C1 segment of cervical spinal cord (tissue), 14 donors: Measurements from ENCODE around the gene AHRR.

Source experiments
- DNase-seq, 14 donors: peaks; one replicate each; lab custom pipeline; 2025; lab: John Stamatoyannopoulos, UW

Gene AHRR

GRCh38 chr5:320524-321229, 837 bp upstream of the AHRR start:
- no peak for DNase-seq

- no peak for DNase-seq
Measured at GRCh38 chr5:321726-322251, 275 bp downstream of the AHRR start.

- no peak for DNase-seq
Measured at GRCh38 chr5:322281-322941, 897 bp downstream of the AHRR start.

- DNase-seq, result no peak
Measured at GRCh38 chr5:322942-323879, 1.7 kb downstream of the AHRR start.

GRCh38 chr5:324736-325612, 3.5 kb downstream of the AHRR start:
- no peak for DNase-seq

GRCh38 chr5:326109-326508, 4.6 kb downstream of the AHRR start:
- no peak for DNase-seq

- no peak for DNase-seq
Measured at GRCh38 chr5:329121-329735, 7.7 kb downstream of the AHRR start.

GRCh38 chr5:329768-330167, 8.3 kb downstream of the AHRR start:
- DNase-seq, result no peak

- no peak for DNase-seq
Measured at GRCh38 chr5:332843-333242, 11.3 kb downstream of the AHRR start.

GRCh38 chr5:333945-334344, 12.4 kb downstream of the AHRR start:
- no peak for DNase-seq

- no peak for DNase-seq
Measured at GRCh38 chr5:334903-335739, 13.6 kb downstream of the AHRR start.

GRCh38 chr5:335740-336038, 14.2 kb downstream of the AHRR start:
- no peak for DNase-seq

- no peak for DNase-seq
Measured at GRCh38 chr5:337563-338130, 16.1 kb downstream of the AHRR start.

GRCh38 chr5:342501-343460, 21.3 kb downstream of the AHRR start:
- DNase-seq, result no peak

GRCh38 chr5:343461-344401, 22.2 kb downstream of the AHRR start:
- DNase-seq, result no peak

- no peak for DNase-seq
Measured at GRCh38 chr5:344668-345067, 23.2 kb downstream of the AHRR start.
